Hematopoietic multipotent progenitor cell treated with erythropoietin and hydrocortisone succinate and interleukin-3 and kit ligand, for 4 days (in vitro differentiated cells): ENCODE data around the gene NAV2.
"Not testable (repeated sequence)": the region's sequence is repeated elsewhere in the genome, so short reads cannot be mapped to it uniquely, and the experiment has no call there.

ENCODE experiments used
- DNase-seq: peaks from one replicate; pipeline ENCODE4 v3.0.0-alpha.2; 2015

Gene NAV2

DNA sequence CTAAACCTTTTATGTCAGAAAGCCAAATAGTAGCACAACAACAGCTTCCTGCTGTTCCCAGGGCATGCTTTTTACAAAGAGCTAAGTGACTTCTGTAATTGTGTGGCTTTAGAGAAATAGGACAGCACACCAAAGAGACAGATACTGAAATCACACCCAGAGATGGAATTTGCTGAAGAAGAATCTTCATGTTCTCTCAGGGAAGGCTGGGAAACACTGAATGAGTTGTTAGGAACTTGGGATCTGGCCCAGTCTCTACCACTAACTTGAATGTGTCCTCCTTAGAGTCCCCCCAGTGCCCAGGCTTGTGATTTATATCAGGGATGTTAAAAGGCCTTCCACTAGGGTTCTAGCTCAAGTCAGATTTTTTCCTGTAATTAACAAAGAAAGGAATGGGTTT, 272.5 kb downstream of the NAV2 start:
- DNase-seq, result no peak

- peak; percentile 64 for DNase-seq
Observed at GRCh38 chr11:19987331-19987801, 274.7 kb downstream of the NAV2 start.

DNA sequence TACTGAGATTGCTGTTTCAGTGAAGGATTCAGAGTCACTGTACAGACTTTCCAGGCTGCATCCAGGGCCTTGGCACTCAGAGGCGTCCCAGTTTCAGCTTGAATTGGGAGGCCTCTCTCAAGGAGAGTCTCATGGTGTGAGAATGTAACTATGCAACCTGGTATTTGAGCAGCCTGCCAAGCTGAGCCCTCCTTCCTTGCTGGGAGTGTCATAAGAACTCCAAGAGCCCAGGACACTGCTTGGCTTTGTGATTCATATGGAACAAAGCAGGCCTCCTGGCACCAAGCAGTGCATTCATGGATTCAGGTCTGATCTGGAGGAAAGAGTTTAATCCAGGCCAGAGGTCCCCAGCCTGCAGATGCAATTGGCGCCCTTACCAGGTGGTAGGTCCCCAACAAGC, 276.0 kb downstream of the NAV2 start:
- DNase-seq, result no peak

- no peak for DNase-seq
Observed at GRCh38 chr11:19989191-19989590, 276.6 kb downstream of the NAV2 start.

GRCh38 chr11:19992162-19992561, 279.5 kb downstream of the NAV2 start:
- no peak for DNase-seq

DNA sequence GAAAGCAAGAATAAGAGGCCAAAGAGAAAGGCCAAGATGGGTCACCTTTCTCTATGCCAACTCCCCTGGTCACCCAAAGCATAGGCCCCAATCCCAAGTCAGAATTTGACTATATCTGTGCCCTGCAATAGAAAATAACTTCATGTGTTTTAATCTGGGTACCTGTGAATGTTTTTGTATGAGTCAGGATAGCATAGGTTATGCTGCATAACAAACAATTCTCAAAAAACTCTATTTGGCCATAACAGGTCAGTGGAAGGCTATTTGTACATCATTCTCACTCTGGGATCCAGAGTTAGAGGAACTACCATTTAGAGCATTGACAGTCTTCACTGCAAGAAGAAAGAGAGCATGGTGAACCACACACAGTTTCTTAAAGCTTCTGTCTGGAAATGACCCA, 280.4 kb downstream of the NAV2 start:
- no peak for DNase-seq

DNA sequence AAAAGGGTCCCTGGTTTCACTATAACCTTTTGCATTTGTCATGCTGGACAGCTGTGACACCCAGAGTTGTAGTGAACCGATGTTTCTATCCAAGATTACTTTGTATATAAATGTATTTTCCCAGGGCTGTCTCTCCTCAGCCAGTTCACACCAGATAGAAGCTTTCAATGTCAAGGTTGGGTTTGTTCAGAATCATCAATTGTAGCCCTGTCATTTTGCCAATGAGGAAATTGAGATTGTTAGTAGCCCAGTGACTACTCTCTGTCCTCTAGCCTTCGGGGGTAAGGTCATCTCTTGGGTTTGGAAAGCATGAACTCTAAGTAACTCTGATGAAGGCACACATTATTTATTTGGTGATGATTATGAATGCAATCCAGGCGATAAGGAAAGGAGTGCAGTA, 282.0 kb downstream of the NAV2 start:
- DNase-seq, result no peak

DNA sequence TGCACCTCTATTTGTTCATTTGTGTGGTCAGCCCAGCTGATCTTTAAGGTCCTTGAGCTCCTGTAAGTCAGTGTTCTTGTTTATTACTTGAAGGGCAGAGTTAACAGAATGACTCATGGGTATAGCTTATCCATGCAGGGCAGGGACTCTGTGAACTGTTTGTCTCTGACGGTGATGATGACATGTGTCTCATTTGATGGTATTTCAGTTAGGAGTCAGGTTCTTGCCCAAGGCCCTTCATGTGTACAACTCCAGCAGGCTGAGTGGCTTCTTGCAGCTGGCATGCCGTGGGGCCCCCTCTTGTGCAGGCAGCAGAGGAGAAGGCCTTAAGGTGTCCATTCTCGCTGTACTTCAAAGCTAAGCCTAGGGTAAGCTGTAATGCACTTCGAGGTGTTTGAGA, 282.5 kb downstream of the NAV2 start:
- DNase-seq, result peak; percentile 34

- DNase-seq, result no peak
Observed at GRCh38 chr11:19996571-19996970, 283.9 kb downstream of the NAV2 start.

GRCh38 chr11:20000022-20000350, 287.3 kb downstream of the NAV2 start:
- DNase-seq, result no peak

GRCh38 chr11:20000351-20001134, 287.9 kb downstream of the NAV2 start:
- no peak for DNase-seq

DNA sequence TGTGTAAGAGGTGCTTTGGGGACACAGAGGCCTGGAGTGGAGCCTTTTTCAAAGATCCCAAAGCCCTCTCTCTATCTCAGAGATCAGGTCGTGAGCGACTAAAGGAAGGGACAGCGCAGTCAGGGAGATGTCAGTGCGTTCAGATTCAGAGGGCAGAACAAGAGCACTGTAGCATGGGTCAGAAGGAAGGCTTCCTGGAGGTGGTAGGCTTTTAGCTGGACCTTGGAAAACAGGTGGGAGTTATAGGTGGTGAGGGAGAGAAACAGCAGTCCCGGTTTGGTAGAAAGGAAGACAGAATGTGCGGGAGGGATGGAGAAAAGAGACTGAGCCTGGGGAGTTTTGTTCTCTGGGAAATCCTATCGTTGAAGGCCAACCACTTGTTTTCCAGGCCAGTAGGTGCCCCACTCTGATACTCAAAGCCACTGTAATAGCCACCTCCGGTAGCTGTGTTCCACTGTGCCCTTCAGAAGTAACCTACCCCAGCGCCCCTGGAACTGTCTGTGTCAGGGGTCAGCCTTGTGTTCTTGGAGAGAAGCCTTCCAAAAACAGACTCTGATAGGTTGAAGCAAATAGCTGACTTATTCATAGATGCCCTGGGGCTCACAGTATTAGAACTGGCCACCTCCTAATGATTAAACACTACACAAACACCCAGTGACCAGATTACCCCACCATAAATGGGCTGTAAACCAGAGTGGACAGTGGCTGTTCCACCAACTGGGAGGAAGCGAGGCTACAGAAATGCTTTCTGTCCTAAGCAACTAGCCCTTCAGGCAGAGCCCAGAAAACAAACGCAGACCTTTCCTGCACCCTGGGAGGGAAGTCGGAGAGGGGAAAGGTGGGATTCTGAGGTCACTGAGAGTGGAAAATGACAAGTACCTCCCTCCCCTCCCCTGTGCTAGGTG, 289.9 kb downstream of the NAV2 start:
- DNase-seq, result no peak

GRCh38 chr11:20003351-20003750, 290.7 kb downstream of the NAV2 start:
- no peak for DNase-seq

GRCh38 chr11:20004866-20005265, 292.2 kb downstream of the NAV2 start:
- DNase-seq, result no peak

- no peak for DNase-seq
Observed at GRCh38 chr11:20005747-20006146, 293.1 kb downstream of the NAV2 start.

GRCh38 chr11:20006618-20007017, 294.0 kb downstream of the NAV2 start:
- DNase-seq, result not testable (repeated sequence)

GRCh38 chr11:20007386-20007785, 294.7 kb downstream of the NAV2 start:
- DNase-seq, result no peak

DNA sequence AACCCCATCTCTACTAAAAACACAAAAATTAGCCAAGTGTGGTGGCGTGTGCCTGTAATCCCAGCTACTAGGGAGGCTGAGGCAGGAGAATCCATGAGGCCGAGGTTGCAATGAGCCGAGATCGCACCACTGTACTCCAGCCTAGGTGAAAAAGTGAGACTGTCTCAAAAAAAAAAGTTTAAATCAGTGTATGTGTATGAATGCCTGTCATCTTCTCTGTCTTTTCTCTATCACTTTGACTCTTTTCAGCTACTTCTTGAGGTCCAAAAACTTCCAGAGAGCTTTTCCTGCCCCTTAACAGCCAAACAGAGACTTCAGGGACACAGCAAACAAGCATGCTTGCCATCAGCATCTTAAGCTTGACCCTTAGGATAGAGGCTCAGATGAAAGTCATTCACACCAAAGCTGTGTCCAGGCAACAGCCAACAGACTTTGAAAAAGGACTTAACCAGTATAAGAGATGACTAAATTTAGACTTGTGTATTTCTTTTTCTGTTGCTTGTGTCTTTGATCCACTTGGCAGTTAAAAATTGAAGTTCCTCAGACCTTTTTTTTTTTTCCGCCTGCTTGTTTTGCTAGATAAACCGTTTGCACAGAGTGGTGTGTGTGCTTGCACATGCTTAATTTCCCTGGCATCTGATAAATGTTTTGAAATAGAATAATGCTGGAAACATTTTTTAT, 295.7 kb downstream of the NAV2 start:
- peak; percentile 75 for DNase-seq

GRCh38 chr11:20008871-20009644, 296.4 kb downstream of the NAV2 start:
- no peak for DNase-seq

DNA sequence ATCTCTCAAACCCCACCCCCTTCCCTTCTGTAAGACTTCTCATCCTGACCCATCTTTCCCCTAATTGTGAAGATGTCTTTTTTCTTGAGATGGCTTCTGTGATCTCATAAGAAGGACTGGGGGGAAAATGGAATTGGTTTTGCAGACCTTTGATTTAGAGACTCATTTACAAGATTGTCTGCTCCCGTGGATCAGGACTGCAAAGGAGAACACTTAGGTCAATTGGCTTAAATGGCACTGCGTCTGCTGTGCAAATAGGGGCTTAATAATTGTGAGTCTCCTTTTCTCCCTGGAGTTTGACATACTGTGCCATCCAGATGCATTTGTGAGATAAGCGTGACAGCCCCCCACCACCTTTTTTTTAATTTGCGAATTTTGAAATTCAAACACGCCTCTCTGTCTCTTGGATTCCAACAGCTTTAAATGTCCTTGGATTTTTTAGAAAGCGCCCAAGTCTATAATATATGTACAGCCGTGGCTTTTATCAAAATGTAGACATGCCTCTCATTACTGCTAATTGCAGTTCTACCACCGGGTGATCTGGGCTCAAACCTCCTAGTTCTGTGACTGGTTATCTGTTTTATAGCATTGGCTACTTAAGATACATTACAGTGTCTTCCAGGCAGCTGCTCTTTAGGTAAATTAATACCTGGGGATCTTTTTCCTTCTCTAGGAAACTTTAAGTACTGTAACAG, 297.7 kb downstream of the NAV2 start:
- peak; percentile 26 for DNase-seq

- DNase-seq, result no peak
Observed at GRCh38 chr11:20010851-20011225, 298.2 kb downstream of the NAV2 start.

DNA sequence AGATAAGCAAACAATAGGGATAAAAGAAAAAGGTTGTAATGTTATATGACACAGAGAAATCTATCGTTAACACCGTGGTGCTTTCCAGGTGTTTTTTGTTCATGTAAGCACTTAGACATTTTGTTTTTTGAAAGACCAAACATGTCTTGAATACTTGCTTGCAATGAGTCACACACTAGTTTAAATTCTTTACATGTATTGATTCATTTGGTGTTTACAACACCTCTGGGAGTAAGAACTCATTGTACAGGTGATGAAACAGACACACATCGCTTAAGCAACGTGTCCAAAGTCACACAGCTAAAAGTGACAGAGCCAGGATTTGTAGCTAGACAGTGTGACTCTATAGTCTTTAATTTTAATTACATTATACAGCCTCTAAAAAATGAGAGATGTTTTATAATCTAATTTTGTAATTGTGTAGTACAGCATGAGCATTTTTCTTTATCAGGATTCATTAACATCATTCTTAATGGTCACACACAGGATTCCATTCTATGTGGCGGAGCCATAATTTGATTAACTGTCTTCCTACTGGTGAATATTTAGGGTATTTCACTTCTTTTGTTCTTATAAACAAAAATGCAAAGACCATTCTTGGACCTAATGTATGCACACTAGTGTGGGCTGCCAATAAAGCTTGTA, 298.8 kb downstream of the NAV2 start:
- no peak for DNase-seq
